Tibial nerve (tissue), 4 donors: ENCODE results near the gene TRPV5. TPM values are rescaled to one million over a fixed set of nuclear protein-coding genes. Genes with fewer than 3 reads are reported as not detected.

Experiments used
- DNase-seq, 2 donors: peaks; one replicate each; pipeline ENCODE4 v3.0.0-alpha.2; 2019; ENCODE audit warnings: low spot score in 2 of 2
- H3K27ac ChIP-seq, 4 donors: fragments of 200-600 bp; sonication (generic) in 3 of 4; one replicate each; pipeline ENCODE4 v1.5.1; 2017 to 2019; ENCODE audit warnings: mild to moderate bottlenecking in 1 of 4
- H3K27me3 ChIP-seq, 2 donors: fragments of 200-600 bp; sonication (generic) in 1 of 2; one replicate each; pipeline versions ENCODE4 v1.5.1 to v1.6.0; 2017 to 2019
- H3K36me3 ChIP-seq, 3 donors: fragments of 200-600 bp; sonication (generic); one replicate each; pipeline ENCODE4 v1.5.1; 2018 to 2019
- H3K4me1 ChIP-seq, 4 donors: fragments of 200-600 bp; sonication (generic) in 3 of 4; one replicate each; pipeline ENCODE4 v1.5.1; 2017 to 2019
- H3K4me3 ChIP-seq, 4 donors: fragments of 200-600 bp; sonication (generic) in 3 of 4; one replicate each; pipeline ENCODE4 v1.5.1; 2017 to 2019; ENCODE audit warnings: mild to moderate bottlenecking in 1 of 4, moderate library complexity in 1 of 4
- H3K9me3 ChIP-seq, 4 donors: fragments of 200-600 bp; sonication (generic) in 3 of 4; one replicate each; pipeline ENCODE4 v1.5.1; 2017 to 2019
- CTCF ChIP-seq, 5 experiments: fragments of 200-600 bp in 3 of 5; fragments of 450-650 bp in 2 of 5; sonication (generic) in 3 of 5; IDR thresholded peaks; one replicate each; pipeline ENCODE4 v1.5.1; 2016 to 2019; ENCODE audit warnings: antibody characterized with exemption in 5 of 5, mild to moderate bottlenecking in 3 of 5, moderate library complexity in 2 of 5
- EP300 ChIP-seq, 2 donors: sonication (generic); formaldehyde crosslinking; IDR thresholded peaks; one replicate each; pipeline ENCODE4 v1.6.1; 2017; ENCODE audit warnings: antibody characterized with exemption in 2 of 2, mild to moderate bottlenecking in 1 of 2
- POLR2A ChIP-seq, 2 donors: fragments of 450-650 bp; IDR thresholded peaks; one replicate each; pipeline ENCODE4 v1.6.1; 2017; ENCODE audit warnings: antibody characterized with exemption in 2 of 2, mild to moderate bottlenecking in 2 of 2, moderate library complexity in 2 of 2
- WGBS, 2 donors: methylation state at CpG; one replicate each; pipeline ENCODE4 v1.1.5; 2018; 5-methylcytosine and 5-hydroxymethylcytosine counted together
- total RNA-seq, 4 donors: library from RNA; depleted of rRNA; stranded (reverse); fragments of >200 nt; gene quantifications; one replicate each; pipeline ENCODE4 v1.1.0, GENCODE V29; 2016

The TRPV5 gene
- total RNA-seq, 4 donors from 2014 or later = 0.20 to 0.21 TPM; not detected in 2

GRCh38 chr7:142887282-142888015 is 46.1 kb downstream of the TRPV5 start:
- Histone ChIP-seq H3K4me1 (no peaks in the 10 kb centered on the region), H3K27ac (no peak overlapping the region), H3K4me3 (no peak overlapping the region), H3K27me3 (peaks cover 0 to 13% of the 10 kb centered on the region in 2 donors), H3K9me3 (no peaks in the 10 kb centered on the region), H3K36me3 (no peaks in the 10 kb centered on the region)
- DNase-seq = no peak
- WGBS, 2 donors = 88 to 92% methylated on average over 12 of the region's 12 CpGs
- TF ChIP-seq CTCF (IDR thresholded peaks at IDR 0.05) (no peak), EP300 (IDR thresholded peaks at IDR 0.05) (no peak), POLR2A (IDR thresholded peaks at IDR 0.05) (no peak)

- Histone ChIP-seq H3K27ac (no peak overlapping the region), H3K27me3 (peaks cover 0 to 13% of the 10 kb centered on the region in 2 donors), H3K9me3 (no peaks in the 10 kb centered on the region), H3K36me3 (no peaks in the 10 kb centered on the region), H3K4me1 (no peaks in the 10 kb centered on the region), H3K4me3 (no peak overlapping the region)
- TF ChIP-seq EP300 (IDR thresholded peaks at IDR 0.05) = no peak
- TF ChIP-seq POLR2A (IDR thresholded peaks at IDR 0.05) = no peak
- TF ChIP-seq CTCF (IDR thresholded peaks at IDR 0.05) = no peak
- no peak for DNase-seq
- 65 to 69% methylated on average over 7 of the region's 7 CpGs for WGBS, 2 donors
These were observed 46.7 kb downstream of the TRPV5 start for GRCh38 chr7:142886866-142887265.

- DNase-seq = no peak
- Histone ChIP-seq H3K27ac (no peak within 1 kb of the TSS), H3K27me3 (peaks cover 0 to 13% of the 10 kb centered on the region in 2 donors), H3K9me3 (no peaks in the 10 kb centered on the region), H3K36me3 (no peaks in the 10 kb centered on the region), H3K4me1 (no peaks in the 10 kb centered on the region), H3K4me3 (no peak within 1 kb of the TSS)
- no peak for TF ChIP-seq POLR2A (IDR thresholded peaks at IDR 0.05)
- TF ChIP-seq EP300 (IDR thresholded peaks at IDR 0.05) = no peak
- no peak for TF ChIP-seq CTCF (IDR thresholded peaks at IDR 0.05)
- WGBS, 2 donors = 66 to 71% methylated on average over 13 of the region's 16 CpGs
These were observed 48.0 kb downstream of the TRPV5 start, which contains the start of gene TRPV6 for GRCh38 chr7:142885311-142886230. Gene TRPV6 (minus strand): TSS chr7:142885745.

- Histone ChIP-seq H3K27ac (no peak overlapping the region), H3K36me3 (no peaks in the 10 kb centered on the region), H3K9me3 (no peaks in the 10 kb centered on the region), H3K27me3 (peaks cover 0 to 23% of the 10 kb centered on the region in 2 donors), H3K4me3 (no peak overlapping the region), H3K4me1 (no peaks in the 10 kb centered on the region)
- 62 to 78% methylated on average over 4 of the region's 4 CpGs for WGBS, 2 donors
- TF ChIP-seq POLR2A (IDR thresholded peaks at IDR 0.05) = no peak
- no peak for DNase-seq
These were observed 49.3 kb downstream of the TRPV5 start for GRCh38 chr7:142884286-142884640.

- TF ChIP-seq CTCF (IDR thresholded peaks at IDR 0.05) = no peak
- no peak for TF ChIP-seq POLR2A (IDR thresholded peaks at IDR 0.05)
- TF ChIP-seq EP300 (IDR thresholded peaks at IDR 0.05) = no peak
- H3K36me3 ChIP-seq = no peaks in the 10 kb centered on the region
- 62 to 71% methylated on average over 7 of the region's 7 CpGs for WGBS, 2 donors
- peaks cover 0 to 17% of the 10 kb centered on the region in 2 donors for H3K27me3 ChIP-seq
- H3K4me1 ChIP-seq = no peaks in the 10 kb centered on the region
- H3K9me3 ChIP-seq = no peaks in the 10 kb centered on the region
- no peak for DNase-seq
- H3K27ac ChIP-seq = no peak overlapping the region
- H3K4me3 ChIP-seq = no peak overlapping the region
These were observed 49.8 kb downstream of the TRPV5 start for GRCh38 chr7:142883571-142884285.
